Testis (tissue), 3 donors: ENCODE data around the gene SMC1B. TPM values are rescaled to one million over a fixed set of nuclear protein-coding genes. Genes with fewer than 3 reads are reported as not detected.

Experiments
- DNase-seq: peaks from one replicate; pipeline ENCODE4 v3.0.0-alpha.2; 2019
- H3K27ac ChIP-seq, 2 donors: fragments of 200-600 bp; sonication (generic); one replicate each; pipeline ENCODE4 v1.5.1; 2019
- H3K27me3 ChIP-seq: fragments of 200-600 bp; sonication (generic); one replicate; pipeline ENCODE4 v1.5.1; 2019
- H3K36me3 ChIP-seq: fragments of 200-600 bp; sonication (generic); one replicate; pipeline ENCODE4 v1.5.1; 2017; ENCODE audit warnings: low read depth; ENCODE audit errors: missing control alignments
- H3K4me1 ChIP-seq: fragments of 200-600 bp; sonication (generic); one replicate; pipeline ENCODE4 v1.5.1; 2019
- H3K4me3 ChIP-seq, 2 donors: fragments of 200-600 bp; sonication (generic); one replicate each; pipeline ENCODE4 v1.5.1; 2017 to 2019
- H3K9me3 ChIP-seq: fragments of 200-600 bp; sonication (generic); one replicate; pipeline ENCODE4 v1.5.1; 2017
- CTCF ChIP-seq, 3 experiments: fragments of 450-650 bp in 2 of 3; fragments of 200-600 bp in 1 of 3; sonication (generic) in 1 of 3; IDR thresholded peaks; one replicate each; pipeline ENCODE4 v1.5.1; 2016 to 2019; ENCODE audit warnings: antibody characterized with exemption in 3 of 3, mild to moderate bottlenecking in 2 of 3, moderate library complexity in 1 of 3
- POLR2A ChIP-seq: fragments of 450-650 bp; IDR thresholded peaks from one replicate; pipeline ENCODE4 v1.6.1; 2017; ENCODE audit warnings: antibody characterized with exemption, mild to moderate bottlenecking, moderate library complexity
- WGBS, 2 donors: methylation state at CpG; one replicate each; pipeline ENCODE4 v1.1.5; 2018; 5-methylcytosine and 5-hydroxymethylcytosine counted together
- intact Hi-C: fragments of 100-400 bp; cut with DNase I; formaldehyde crosslinking; loops from one replicate; pipeline ENCODE4 v1.15.1; 2023; ENCODE audit warnings: low total_unique reads
- polyA plus RNA-seq: library from polyadenylated mRNA; stranded (reverse); fragments of 350-450 nt; fragmentation: Illumina TruSeq; extraction: RNeasy Lipid Tissue Mini Kit (QIAGEN cat#74804); gene quantifications from one replicate; pipeline ENCODE4 v1.2.3, GENCODE V29; 2014; ENCODE audit warnings: low read depth, low replicate concordance; ENCODE audit not compliant: insufficient read depth
- total RNA-seq, 2 donors: library from RNA; depleted of rRNA; stranded (reverse); fragments of >200 nt; gene quantifications; one replicate each; pipeline ENCODE4 v1.2.3, GENCODE V29; 2016

The SMC1B gene
- total and polyA plus RNA-seq, 3 donors from 2014 or later, result 10.1 to 46.8 (median 24.7) TPM

- no peak for DNase-seq
- H3K27ac ChIP-seq, result peak overlapping the region; percentile 78 to 79
- intact Hi-C loops, result no loop called here
These were observed 102.9 kb downstream of the SMC1B start for GRCh38 chr22:45310331-45310976.

GRCh38 chr22:45309422-45310227 is 103.8 kb downstream of the SMC1B start, which contains the start of gene FAM118A:
Gene FAM118A, plus strand, starts transcription at chr22:45309934. Its CDS starts 12,446 bp downstream, at chr22:45322380.
- peak; percentile 94 for DNase-seq
- H3K27ac ChIP-seq, result peak within 1 kb of the TSS; percentile 78 to 79
- intact Hi-C loops, result no loop called here
- no peaks in the 10 kb centered on the region for H3K9me3 ChIP-seq
- no peaks in the 10 kb centered on the region for H3K36me3 ChIP-seq
- H3K4me1 ChIP-seq, result peaks cover 15% of the 10 kb centered on the region
- 0 to 1% methylated on average over 1 to 60 of the region's 95 CpGs for WGBS, 2 donors
- H3K27me3 ChIP-seq, result no peaks in the 10 kb centered on the region
- H3K4me3 ChIP-seq, result peak within 1 kb of the TSS; percentile 77 to 79
- TF ChIP-seq POLR2A, result peak; percentile 27
- no peak for TF ChIP-seq CTCF (IDR thresholded peaks at IDR 0.05)

More at GRCh38 chr22:45310331-45310976, 102.9 kb downstream of the SMC1B start:
- Histone ChIP-seq H3K36me3 (no peaks in the 10 kb centered on the region), H3K9me3 (no peaks in the 10 kb centered on the region), H3K27me3 (no peaks in the 10 kb centered on the region), H3K4me3 (peak overlapping the region; percentile 77 to 79), H3K4me1 (peaks cover 15% of the 10 kb centered on the region)
- no peak for TF ChIP-seq POLR2A
- no peak for TF ChIP-seq CTCF (IDR thresholded peaks at IDR 0.05)
- WGBS, 2 donors, result 0 to 5% methylated on average over 6 to 33 of the region's 33 CpGs

GRCh38 chr22:45308957-45309421 is 104.4 kb downstream of the SMC1B start:
- 37 to 42% methylated on average over 23 to 25 of the region's 25 CpGs for WGBS, 2 donors
- Histone ChIP-seq H3K4me3 (peak overlapping the region; percentile 77 to 79), H3K4me1 (peaks cover 11% of the 10 kb centered on the region), H3K27me3 (no peaks in the 10 kb centered on the region), H3K36me3 (no peaks in the 10 kb centered on the region), H3K27ac (peak overlapping the region; percentile 51 to 78), H3K9me3 (no peaks in the 10 kb centered on the region)
- DNase-seq, result no peak
- intact Hi-C loops, result no loop called here
- TF ChIP-seq POLR2A (no peak), CTCF (IDR thresholded peaks at IDR 0.05) (no peak)

GRCh38 chr22:45308391-45308956 is 104.9 kb downstream of the SMC1B start:
- Histone ChIP-seq H3K4me3 (peak overlapping the region in 1 of 2 donors; percentile 79), H3K4me1 (peaks cover 8% of the 10 kb centered on the region), H3K27me3 (no peaks in the 10 kb centered on the region), H3K36me3 (no peaks in the 10 kb centered on the region), H3K27ac (no peak overlapping the region), H3K9me3 (no peaks in the 10 kb centered on the region)
- TF ChIP-seq CTCF (IDR thresholded peaks at IDR 0.05) (no peak), POLR2A (no peak)
- 69 to 73% methylated on average over 5 to 6 of the region's 6 CpGs for WGBS, 2 donors
- DNase-seq, result no peak
- intact Hi-C loops, result no loop called here
